ENCODE results near the gene CASK.
"Not testable (repeated sequence)": the region's sequence is repeated elsewhere in the genome, so short reads cannot be mapped to it uniquely, and the experiment has no call there.

The CASK gene

GRCh38 chrX:41719610-41720009 is 203.7 kb downstream of the CASK start:
- not testable (repeated sequence) for H3K27ac ChIP-seq (ENCODE audit: low read depth, low read length); H2AFZ ChIP-seq (ENCODE audit: low read length, unreplicated experiment); H3K27me3 ChIP-seq (ENCODE audit: insufficient read depth, low read length); H3K4me1 ChIP-seq (ENCODE audit: control insufficient read depth, insufficient read depth, low read length, unreplicated experiment); H3K79me2 ChIP-seq (ENCODE audit: control insufficient read depth, insufficient read depth, low read length, unreplicated experiment); H3K4me3 ChIP-seq (ENCODE audit: low read depth, low read length); H3K36me3 ChIP-seq (ENCODE audit: insufficient read depth, low read length)

GRCh38 chrX:41718481-41719235 is 204.7 kb downstream of the CASK start:
- H3K27me3 ChIP-seq (ENCODE audit: insufficient read depth, low read length): no peaks in the 10 kb centered on the region

DNA sequence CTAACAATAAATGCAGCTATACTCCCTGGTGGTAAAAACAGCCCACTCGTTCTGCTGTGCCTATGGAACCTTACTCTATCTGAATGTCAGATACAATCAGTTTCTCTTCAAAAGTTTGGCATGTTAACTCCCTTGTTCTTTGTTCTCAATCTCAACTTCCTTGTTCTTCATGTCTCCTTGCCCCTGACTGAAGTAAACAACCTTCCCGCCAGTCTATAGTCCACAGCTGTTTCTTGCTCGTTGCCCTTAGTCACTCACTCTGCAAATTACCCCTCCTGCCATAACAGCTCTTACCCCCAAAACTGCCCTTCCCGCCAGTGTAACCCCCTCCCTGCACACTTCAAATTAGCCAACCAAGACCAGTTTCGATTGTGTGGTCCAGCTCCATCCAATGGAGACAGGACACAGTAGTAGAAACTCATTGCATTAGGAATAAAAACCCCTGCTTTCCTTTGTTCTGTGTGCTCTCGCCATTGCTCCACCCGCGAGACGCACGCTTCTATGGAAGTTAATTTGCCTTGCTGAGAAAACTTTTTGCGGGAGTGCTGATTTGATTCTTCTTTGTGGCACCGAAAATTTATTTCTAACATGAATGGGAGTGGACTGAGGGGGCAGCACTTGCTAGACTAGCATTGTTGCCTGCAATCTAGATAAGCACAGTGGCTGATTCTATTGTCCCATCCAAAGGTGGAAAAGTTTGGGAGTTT is 206.4 kb downstream of the CASK start:
- Histone ChIP-seq H3K27ac (ENCODE audit: low read depth, low read length) (no peak overlapping the region), H2AFZ (ENCODE audit: low read length, unreplicated experiment) (no peak overlapping the region), H3K36me3 (ENCODE audit: insufficient read depth, low read length) (no peaks in the 10 kb centered on the region), H3K27me3 (ENCODE audit: insufficient read depth, low read length) (no peaks in the 10 kb centered on the region), H3K4me1 (ENCODE audit: control insufficient read depth, insufficient read depth, low read length, unreplicated experiment) (no peaks in the 10 kb centered on the region), H3K4me3 (ENCODE audit: low read depth, low read length) (no peak overlapping the region), H3K79me2 (ENCODE audit: control insufficient read depth, insufficient read depth, low read length, unreplicated experiment) (no peaks in the 10 kb centered on the region)

More at GRCh38 chrX:41718481-41719235, 204.7 kb downstream of the CASK start:
- Histone ChIP-seq H3K79me2 (ENCODE audit: control insufficient read depth, insufficient read depth, low read length, unreplicated experiment) (no peaks in the 10 kb centered on the region), H3K27ac (ENCODE audit: low read depth, low read length) (no peak overlapping the region), H3K36me3 (ENCODE audit: insufficient read depth, low read length) (no peaks in the 10 kb centered on the region), H3K4me3 (ENCODE audit: low read depth, low read length) (no peak overlapping the region), H3K4me1 (ENCODE audit: control insufficient read depth, insufficient read depth, low read length, unreplicated experiment) (peaks cover 3% of the 10 kb centered on the region), H2AFZ (ENCODE audit: low read length, unreplicated experiment) (no peak overlapping the region)

GRCh38 chrX:41716222-41716621 is 207.1 kb downstream of the CASK start:
- Histone ChIP-seq H3K79me2 (ENCODE audit: control insufficient read depth, insufficient read depth, low read length, unreplicated experiment) (no peaks in the 10 kb centered on the region), H3K36me3 (ENCODE audit: insufficient read depth, low read length) (no peaks in the 10 kb centered on the region), H3K27ac (ENCODE audit: low read depth, low read length) (no peak overlapping the region), H3K4me1 (ENCODE audit: control insufficient read depth, insufficient read depth, low read length, unreplicated experiment) (no peaks in the 10 kb centered on the region), H2AFZ (ENCODE audit: low read length, unreplicated experiment) (no peak overlapping the region), H3K4me3 (ENCODE audit: low read depth, low read length) (no peak overlapping the region), H3K27me3 (ENCODE audit: insufficient read depth, low read length) (no peaks in the 10 kb centered on the region)

DNA sequence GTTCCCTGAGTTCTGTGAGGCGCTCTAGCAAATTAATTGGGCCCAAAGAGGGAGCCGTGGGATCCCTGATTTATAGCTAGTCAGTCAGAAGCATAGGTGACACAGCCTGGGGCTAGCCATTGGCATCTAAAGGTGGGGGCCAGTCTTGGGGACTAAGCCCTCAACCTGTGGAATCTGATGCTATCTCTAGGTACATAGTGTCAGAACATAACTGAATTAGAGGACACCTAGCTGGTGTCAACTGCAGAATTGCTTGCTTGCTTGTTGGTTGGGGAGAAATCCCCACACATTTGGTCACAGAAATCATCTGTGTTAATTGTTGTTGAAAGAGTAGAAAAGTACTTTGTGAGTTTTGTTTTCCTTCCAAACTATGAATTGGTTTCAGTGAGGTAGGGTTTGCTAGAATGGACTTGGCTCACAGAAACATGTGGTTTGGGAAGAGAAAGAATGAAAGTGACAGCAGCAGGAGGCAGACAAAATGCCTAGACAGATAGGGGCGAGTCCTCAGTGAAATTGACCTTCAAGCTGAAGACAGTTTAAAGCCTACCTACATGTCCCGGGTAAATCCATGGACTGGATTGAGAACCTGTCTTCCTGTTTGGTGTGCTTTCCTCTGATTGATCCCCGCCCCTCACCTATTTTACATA is 212.2 kb downstream of the CASK start:
- no peaks in the 10 kb centered on the region for H3K4me1 ChIP-seq (ENCODE audit: control insufficient read depth, insufficient read depth, low read length, unreplicated experiment)
- H3K27me3 ChIP-seq (ENCODE audit: insufficient read depth, low read length): no peaks in the 10 kb centered on the region
- no peak overlapping the region for H2AFZ ChIP-seq (ENCODE audit: low read length, unreplicated experiment)
- H3K79me2 ChIP-seq (ENCODE audit: control insufficient read depth, insufficient read depth, low read length, unreplicated experiment): no peaks in the 10 kb centered on the region
- H3K4me3 ChIP-seq (ENCODE audit: low read depth, low read length): no peak overlapping the region
- no peak overlapping the region for H3K27ac ChIP-seq (ENCODE audit: low read depth, low read length)
- H3K36me3 ChIP-seq (ENCODE audit: insufficient read depth, low read length): no peaks in the 10 kb centered on the region

- H3K27me3 ChIP-seq (ENCODE audit: insufficient read depth, low read length): no peaks in the 10 kb centered on the region
- H3K79me2 ChIP-seq (ENCODE audit: control insufficient read depth, insufficient read depth, low read length, unreplicated experiment): no peaks in the 10 kb centered on the region
- H3K4me3 ChIP-seq (ENCODE audit: low read depth, low read length): no peak overlapping the region
- no peak overlapping the region for H2AFZ ChIP-seq (ENCODE audit: low read length, unreplicated experiment)
- H3K27ac ChIP-seq (ENCODE audit: low read depth, low read length): no peak overlapping the region
- H3K4me1 ChIP-seq (ENCODE audit: control insufficient read depth, insufficient read depth, low read length, unreplicated experiment): no peaks in the 10 kb centered on the region
- no peaks in the 10 kb centered on the region for H3K36me3 ChIP-seq (ENCODE audit: insufficient read depth, low read length)
Measured at GRCh38 chrX:41708486-41708885, 214.9 kb downstream of the CASK start.

DNA sequence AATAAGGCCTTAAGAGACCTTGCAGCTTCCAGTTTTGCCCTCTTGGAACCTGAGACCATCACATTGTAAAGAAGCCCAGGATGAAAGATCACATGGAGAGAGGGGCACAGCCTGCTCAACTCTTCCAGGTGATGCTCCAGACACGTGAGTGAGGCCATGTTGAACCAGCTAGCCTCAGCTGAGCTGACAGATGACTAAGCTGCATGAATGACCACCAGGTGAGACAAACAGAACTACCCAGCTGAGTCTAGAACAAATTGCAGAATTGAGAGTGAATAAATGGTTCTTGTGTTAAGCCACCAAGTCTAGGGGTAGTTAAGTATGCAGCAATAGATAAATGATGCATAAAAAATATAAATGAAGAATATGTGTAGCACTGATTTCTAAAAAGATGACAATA is 216.1 kb downstream of the CASK start:
- no peaks in the 10 kb centered on the region for H3K36me3 ChIP-seq (ENCODE audit: insufficient read depth, low read length)
- no peak overlapping the region for H2AFZ ChIP-seq (ENCODE audit: low read length, unreplicated experiment)
- H3K4me1 ChIP-seq (ENCODE audit: control insufficient read depth, insufficient read depth, low read length, unreplicated experiment): no peaks in the 10 kb centered on the region
- no peaks in the 10 kb centered on the region for H3K27me3 ChIP-seq (ENCODE audit: insufficient read depth, low read length)
- no peaks in the 10 kb centered on the region for H3K79me2 ChIP-seq (ENCODE audit: control insufficient read depth, insufficient read depth, low read length, unreplicated experiment)
- no peak overlapping the region for H3K4me3 ChIP-seq (ENCODE audit: low read depth, low read length)
- no peak overlapping the region for H3K27ac ChIP-seq (ENCODE audit: low read depth, low read length)

- Histone ChIP-seq H3K27ac (ENCODE audit: low read depth, low read length) (no peak overlapping the region), H3K4me3 (ENCODE audit: low read depth, low read length) (no peak overlapping the region), H3K79me2 (ENCODE audit: control insufficient read depth, insufficient read depth, low read length, unreplicated experiment) (no peaks in the 10 kb centered on the region), H3K4me1 (ENCODE audit: control insufficient read depth, insufficient read depth, low read length, unreplicated experiment) (no peaks in the 10 kb centered on the region), H3K36me3 (ENCODE audit: insufficient read depth, low read length) (no peaks in the 10 kb centered on the region), H2AFZ (ENCODE audit: low read length, unreplicated experiment) (no peak overlapping the region), H3K27me3 (ENCODE audit: insufficient read depth, low read length) (no peaks in the 10 kb centered on the region)
Measured at GRCh38 chrX:41705680-41706374, 217.5 kb downstream of the CASK start.

DNA sequence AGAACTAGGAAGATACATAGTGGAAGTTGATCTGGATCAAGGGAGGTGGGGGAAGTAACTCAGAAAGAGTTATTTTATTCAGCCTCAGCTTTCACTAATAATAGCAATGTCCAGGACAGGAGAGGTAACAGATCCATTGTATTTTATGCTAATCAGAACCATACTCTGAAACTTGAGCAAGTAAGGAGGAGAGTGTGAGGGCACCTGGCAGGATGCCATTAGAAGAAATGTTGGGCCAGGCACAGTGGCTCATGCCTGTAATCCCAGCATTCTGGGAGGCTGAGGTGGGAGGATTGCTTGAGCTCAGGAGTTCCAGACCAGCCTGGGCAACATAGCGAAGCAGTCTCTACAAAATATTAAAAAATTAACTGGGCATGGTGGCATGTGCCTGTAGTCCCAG is 218.3 kb downstream of the CASK start:
- Histone ChIP-seq H2AFZ (ENCODE audit: low read length, unreplicated experiment) (no peak overlapping the region), H3K36me3 (ENCODE audit: insufficient read depth, low read length) (no peaks in the 10 kb centered on the region), H3K4me3 (ENCODE audit: low read depth, low read length) (no peak overlapping the region), H3K79me2 (ENCODE audit: control insufficient read depth, insufficient read depth, low read length, unreplicated experiment) (no peaks in the 10 kb centered on the region), H3K27ac (ENCODE audit: low read depth, low read length) (no peak overlapping the region), H3K4me1 (ENCODE audit: control insufficient read depth, insufficient read depth, low read length, unreplicated experiment) (no peaks in the 10 kb centered on the region), H3K27me3 (ENCODE audit: insufficient read depth, low read length) (no peaks in the 10 kb centered on the region)

DNA sequence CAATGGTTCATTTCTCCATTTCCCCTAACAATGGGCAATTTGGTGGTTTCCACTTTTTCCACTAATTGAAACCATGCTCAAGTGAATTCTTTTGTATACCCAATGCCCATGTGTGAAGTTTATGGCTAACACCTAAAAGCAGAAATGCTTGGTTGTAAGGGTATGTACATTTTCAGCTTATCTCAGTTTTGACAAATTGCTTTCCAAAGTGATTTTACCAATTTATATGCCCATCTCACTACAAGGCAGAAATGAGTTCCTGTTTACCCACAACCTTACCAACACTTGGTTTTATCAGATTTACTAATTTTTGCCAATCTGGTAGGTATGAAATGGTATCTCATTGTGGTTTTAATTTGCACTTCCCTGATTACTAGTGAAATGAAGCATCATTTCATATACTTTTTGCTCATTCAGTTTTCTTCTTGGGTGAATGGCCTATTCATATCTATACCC is 219.8 kb downstream of the CASK start:
- Histone ChIP-seq H2AFZ (ENCODE audit: low read length, unreplicated experiment) (no peak overlapping the region), H3K27ac (ENCODE audit: low read depth, low read length) (no peak overlapping the region), H3K4me3 (ENCODE audit: low read depth, low read length) (no peak overlapping the region), H3K36me3 (ENCODE audit: insufficient read depth, low read length) (no peaks in the 10 kb centered on the region), H3K4me1 (ENCODE audit: control insufficient read depth, insufficient read depth, low read length, unreplicated experiment) (no peaks in the 10 kb centered on the region), H3K27me3 (ENCODE audit: insufficient read depth, low read length) (no peaks in the 10 kb centered on the region), H3K79me2 (ENCODE audit: control insufficient read depth, insufficient read depth, low read length, unreplicated experiment) (no peaks in the 10 kb centered on the region)

Measured in ACC112 (cell line).